Measurements from ENCODE around the gene TEPSIN. TPM values are rescaled to one million over a fixed set of nuclear protein-coding genes. Genes with fewer than 3 reads are reported as not detected.

The TEPSIN gene
- total RNA-seq, 2 donors from 2014 or later: 47.9 to 61.7 TPM

GRCh38 chr17:81203136-81203535 is 35.7 kb downstream of the TEPSIN start:
- no peak for ATAC-seq
- no peak overlapping the region for H3K4me3 Mint-ChIP-seq
- H3K27me3 Mint-ChIP-seq: no peaks in the 10 kb centered on the region
- H3K4me1 Mint-ChIP-seq (ENCODE audit: low read depth in 2 of 2): peaks cover 0 to 5% of the 10 kb centered on the region in 2 donors
- H3K36me3 Mint-ChIP-seq: no peaks in the 10 kb centered on the region
- H3K9me3 Mint-ChIP-seq: no peaks in the 10 kb centered on the region
- DNase-seq (ENCODE audit: low spot score): no peak
- H3K27ac Mint-ChIP-seq: no peak overlapping the region

- no peaks in the 10 kb centered on the region for H3K9me3 Mint-ChIP-seq
- H3K4me1 Mint-ChIP-seq (ENCODE audit: low read depth in 2 of 2): no peaks in the 10 kb centered on the region
- H3K27me3 Mint-ChIP-seq: no peaks in the 10 kb centered on the region
- no peak for DNase-seq (ENCODE audit: low spot score)
- H3K4me3 Mint-ChIP-seq: no peak overlapping the region
- H3K36me3 Mint-ChIP-seq: no peaks in the 10 kb centered on the region
- ATAC-seq: no peak
- H3K27ac Mint-ChIP-seq: no peak overlapping the region
Measured at GRCh38 chr17:81202318-81202717, 36.5 kb downstream of the TEPSIN start.

- H3K4me1 Mint-ChIP-seq (ENCODE audit: low read depth in 2 of 2): no peaks in the 10 kb centered on the region
- no peaks in the 10 kb centered on the region for H3K27me3 Mint-ChIP-seq
- no peak overlapping the region for H3K4me3 Mint-ChIP-seq
- H3K36me3 Mint-ChIP-seq: no peaks in the 10 kb centered on the region
- ATAC-seq: peak in 1 of 2 donors; percentile 43
- H3K9me3 Mint-ChIP-seq: no peaks in the 10 kb centered on the region
- no peak overlapping the region for H3K27ac Mint-ChIP-seq
- no peak for DNase-seq (ENCODE audit: low spot score)
Measured at GRCh38 chr17:81200695-81201580, 37.9 kb downstream of the TEPSIN start.

DNA sequence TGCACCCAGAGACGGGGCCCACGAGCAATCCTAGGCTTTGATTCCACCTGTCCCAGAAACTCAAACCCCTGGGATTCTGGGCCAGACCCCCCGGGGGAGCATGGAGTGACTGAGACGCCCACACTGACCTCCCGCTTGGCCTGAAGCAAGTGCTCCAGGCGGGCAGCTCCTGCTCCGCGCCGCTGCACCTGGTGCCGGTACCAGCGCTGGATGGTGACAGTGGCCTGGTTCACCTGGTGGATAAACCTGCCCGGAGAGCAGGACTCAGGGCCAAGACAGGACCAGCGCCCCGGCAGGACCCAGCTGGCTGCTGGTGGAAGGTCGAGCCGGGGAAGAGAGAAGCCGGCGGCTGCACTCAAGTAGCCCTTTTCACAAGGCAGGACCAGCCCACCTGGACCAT is 38.7 kb downstream of the TEPSIN start:
- no peak overlapping the region for H3K4me3 Mint-ChIP-seq
- DNase-seq (ENCODE audit: low spot score) (no peak), ATAC-seq (no peak)
- H3K36me3 Mint-ChIP-seq: no peaks in the 10 kb centered on the region
- no peak overlapping the region for H3K27ac Mint-ChIP-seq
- no peaks in the 10 kb centered on the region for H3K4me1 Mint-ChIP-seq (ENCODE audit: low read depth in 2 of 2)
- H3K9me3 Mint-ChIP-seq: no peaks in the 10 kb centered on the region
- H3K27me3 Mint-ChIP-seq: no peaks in the 10 kb centered on the region

DNA sequence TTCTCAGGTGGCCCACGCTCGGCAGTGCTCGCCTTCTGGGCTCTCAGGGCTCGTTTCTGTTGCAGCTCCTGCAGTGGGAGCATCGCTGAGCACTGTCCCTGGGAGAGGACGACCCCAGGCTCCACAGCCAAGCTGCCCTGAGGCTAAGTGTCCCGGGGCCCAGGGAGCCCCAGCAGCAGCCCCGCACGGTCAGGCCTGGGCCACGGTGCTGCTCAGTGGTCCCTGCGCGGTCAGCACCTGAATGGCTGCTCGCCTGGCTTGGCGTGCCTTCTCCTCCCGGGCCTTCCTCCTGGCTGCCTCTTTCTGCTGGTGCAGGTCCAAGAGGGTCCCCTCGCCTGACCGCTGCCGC is 39.4 kb downstream of the TEPSIN start:
- Mint-ChIP-seq H3K4me1 (ENCODE audit: low read depth in 2 of 2) (no peaks in the 10 kb centered on the region), H3K27ac (no peak overlapping the region), H3K36me3 (no peaks in the 10 kb centered on the region), H3K4me3 (no peak overlapping the region), H3K27me3 (no peaks in the 10 kb centered on the region), H3K9me3 (no peaks in the 10 kb centered on the region)
- DNase-seq (ENCODE audit: low spot score) (no peak), ATAC-seq (no peak)

GRCh38 chr17:81198826-81199481 is 39.9 kb downstream of the TEPSIN start:
- Mint-ChIP-seq H3K9me3 (no peaks in the 10 kb centered on the region), H3K4me3 (no peak overlapping the region), H3K36me3 (no peaks in the 10 kb centered on the region), H3K4me1 (ENCODE audit: low read depth in 2 of 2) (no peaks in the 10 kb centered on the region), H3K27me3 (no peaks in the 10 kb centered on the region), H3K27ac (no peak overlapping the region)
- ATAC-seq (no peak), DNase-seq (ENCODE audit: low spot score) (no peak)

- Mint-ChIP-seq H3K27ac (no peak overlapping the region), H3K27me3 (no peaks in the 10 kb centered on the region)
- ATAC-seq: no peak
Measured at GRCh38 chr17:81197831-81198490, 40.9 kb downstream of the TEPSIN start.

GRCh38 chr17:81197409-81197795 is 41.5 kb downstream of the TEPSIN start:
- ATAC-seq: no peak
- Mint-ChIP-seq H3K36me3 (no peaks in the 10 kb centered on the region), H3K27ac (no peak overlapping the region), H3K9me3 (no peaks in the 10 kb centered on the region), H3K4me1 (ENCODE audit: low read depth in 2 of 2) (no peaks in the 10 kb centered on the region), H3K4me3 (no peak overlapping the region), H3K27me3 (no peaks in the 10 kb centered on the region)
- DNase-seq (ENCODE audit: low spot score): no peak

More at GRCh38 chr17:81197831-81198490, 40.9 kb downstream of the TEPSIN start:
- Mint-ChIP-seq H3K4me3 (no peak overlapping the region), H3K4me1 (ENCODE audit: low read depth in 2 of 2) (no peaks in the 10 kb centered on the region), H3K9me3 (no peaks in the 10 kb centered on the region), H3K36me3 (no peaks in the 10 kb centered on the region)
- DNase-seq (ENCODE audit: low spot score): no peak

DNA sequence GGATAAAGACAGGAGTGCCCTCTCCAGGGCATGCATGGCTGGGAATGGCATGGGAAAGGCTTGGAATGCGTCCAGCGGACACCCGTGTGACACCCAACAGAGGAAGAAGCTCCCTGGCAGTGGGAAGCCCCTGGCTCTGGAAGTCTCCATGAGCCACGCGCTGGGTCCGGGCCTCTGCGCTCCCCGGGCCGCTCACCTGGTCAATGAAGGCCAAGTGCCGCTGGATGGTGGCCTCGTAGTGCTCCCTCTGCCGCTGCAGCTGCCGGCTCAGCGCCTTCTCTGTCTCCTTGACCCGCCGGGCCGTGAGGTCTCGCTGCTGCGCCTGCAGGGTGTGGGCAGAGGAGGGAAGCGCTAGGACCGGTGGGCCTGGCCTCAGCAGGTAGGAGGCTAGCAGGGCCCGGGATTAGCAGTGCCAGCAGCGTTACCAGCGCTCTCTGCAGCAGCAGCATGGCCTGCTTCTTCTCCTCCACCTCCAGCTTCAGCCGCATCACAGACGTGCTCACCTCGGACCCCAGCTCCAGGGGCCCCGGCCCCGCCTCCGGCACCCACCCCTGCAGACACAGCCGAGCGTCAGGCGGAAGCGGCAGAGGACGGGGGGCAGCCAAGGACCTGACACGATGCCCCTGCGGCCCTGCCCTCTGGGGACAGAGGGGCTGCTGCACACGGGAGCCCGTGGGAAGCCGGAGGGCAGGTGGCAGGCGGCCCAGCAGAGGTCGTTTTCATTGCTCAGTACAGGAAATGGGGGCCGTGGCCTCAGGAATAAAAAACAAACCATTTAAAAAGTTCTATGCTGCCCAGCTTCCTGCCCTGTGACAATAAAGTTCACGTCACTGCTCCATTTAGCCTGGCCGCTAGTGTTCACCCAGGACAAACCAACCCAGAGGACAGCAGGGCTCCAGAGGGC is 42.1 kb downstream of the TEPSIN start:
- Mint-ChIP-seq H3K27me3 (no peaks in the 10 kb centered on the region), H3K27ac (no peak overlapping the region), H3K36me3 (no peaks in the 10 kb centered on the region), H3K4me3 (no peak overlapping the region), H3K9me3 (no peaks in the 10 kb centered on the region), H3K4me1 (ENCODE audit: low read depth in 2 of 2) (no peaks in the 10 kb centered on the region)
- no peak for ATAC-seq
- DNase-seq (ENCODE audit: low spot score): no peak

DNA sequence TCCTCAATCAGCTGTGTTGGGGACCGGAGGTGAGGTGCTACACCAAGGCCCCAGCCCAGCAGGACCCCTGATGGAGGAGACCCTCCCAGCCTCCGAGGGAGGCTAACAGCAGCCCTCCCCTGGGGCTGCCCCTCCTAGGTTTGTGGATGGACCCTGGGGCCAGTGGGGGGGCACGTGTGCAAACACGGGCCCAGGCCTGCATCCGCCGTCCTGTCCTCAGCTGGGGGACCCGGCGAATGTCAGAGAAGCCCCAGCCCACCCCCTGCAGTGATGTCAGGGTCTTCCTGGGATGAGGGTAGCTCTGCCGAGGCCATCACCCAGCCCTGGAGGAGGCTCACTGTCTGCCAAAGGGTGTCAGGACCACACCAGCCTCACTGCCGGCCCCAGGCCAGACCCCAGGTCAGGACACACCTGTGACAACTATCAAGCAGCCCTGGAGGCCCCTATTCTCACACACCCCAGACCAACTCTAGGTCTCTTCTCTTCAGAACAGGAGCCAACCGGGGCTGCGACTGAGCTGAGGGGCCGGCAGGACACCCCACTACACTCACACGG is 42.8 kb downstream of the TEPSIN start:
- H3K4me1 Mint-ChIP-seq (ENCODE audit: low read depth in 2 of 2): no peaks in the 10 kb centered on the region
- no peak for ATAC-seq
- H3K9me3 Mint-ChIP-seq: no peaks in the 10 kb centered on the region
- DNase-seq (ENCODE audit: low spot score): no peak
- no peaks in the 10 kb centered on the region for H3K36me3 Mint-ChIP-seq
- no peaks in the 10 kb centered on the region for H3K27me3 Mint-ChIP-seq
- no peak overlapping the region for H3K27ac Mint-ChIP-seq
- H3K4me3 Mint-ChIP-seq: no peak overlapping the region

GRCh38 chr17:81194941-81195901 is 43.6 kb downstream of the TEPSIN start:
- ATAC-seq (no peak), DNase-seq (ENCODE audit: low spot score) (no peak)
- Mint-ChIP-seq H3K4me1 (ENCODE audit: low read depth in 2 of 2) (no peaks in the 10 kb centered on the region), H3K36me3 (no peaks in the 10 kb centered on the region), H3K27ac (no peak overlapping the region), H3K9me3 (no peaks in the 10 kb centered on the region), H3K27me3 (no peaks in the 10 kb centered on the region), H3K4me3 (no peak overlapping the region)

GRCh38 chr17:81194225-81194760 is 44.6 kb downstream of the TEPSIN start:
- DNase-seq (ENCODE audit: low spot score) (no peak), ATAC-seq (no peak)
- no peak overlapping the region for H3K4me3 Mint-ChIP-seq
- no peak overlapping the region for H3K27ac Mint-ChIP-seq
- no peaks in the 10 kb centered on the region for H3K27me3 Mint-ChIP-seq
- no peaks in the 10 kb centered on the region for H3K36me3 Mint-ChIP-seq
- no peaks in the 10 kb centered on the region for H3K4me1 Mint-ChIP-seq (ENCODE audit: low read depth in 2 of 2)
- H3K9me3 Mint-ChIP-seq: no peaks in the 10 kb centered on the region

All from natural killer cell treated with Interleukin-12 subunit alpha and Interleukin-12 subunit beta and Interleukin-15 and Interleukin-18, amount 100 ng/mL, for 72 hours (primary cell).